NCI-H2107 treated with DMSO at 0.1 percent for 48 hours (cell line): ENCODE results near the gene FRMD4B.

Experiments used
- DNase-seq: peaks from one replicate; lab custom pipeline; 2025; ENCODE audit not compliant: unreplicated experiment; lab: John Stamatoyannopoulos, UW

Gene FRMD4B

GRCh38 chr3:69385723-69386555 is at the start of gene FRMD4B:
Gene FRMD4B, minus strand, starts transcription at chr3:69386088. Its CDS starts 99 bp downstream, at chr3:69385989.
- DNase-seq: no peak

GRCh38 chr3:69433969-69434325 is 48.1 kb upstream of the FRMD4B start:
- no peak for DNase-seq

- no peak for DNase-seq
Measured at GRCh38 chr3:69433121-69433968, 47.5 kb upstream of the FRMD4B start.

- no peak for DNase-seq
Measured at GRCh38 chr3:69428657-69429255, 42.9 kb upstream of the FRMD4B start.

- no peak for DNase-seq
Measured at GRCh38 chr3:69426967-69427304, 41.0 kb upstream of the FRMD4B start.

- no peak for DNase-seq
Measured at GRCh38 chr3:69426291-69426966, 40.5 kb upstream of the FRMD4B start.

- no peak for DNase-seq
Measured at GRCh38 chr3:69425249-69425648, 39.4 kb upstream of the FRMD4B start.

GRCh38 chr3:69423463-69424155 is 37.7 kb upstream of the FRMD4B start:
- DNase-seq: no peak

- DNase-seq: no peak
Measured at GRCh38 chr3:69422751-69423150, 36.9 kb upstream of the FRMD4B start.

GRCh38 chr3:69420781-69421520 is 35.1 kb upstream of the FRMD4B start:
- no peak for DNase-seq

GRCh38 chr3:69419276-69419675 is 33.4 kb upstream of the FRMD4B start:
- no peak for DNase-seq

- no peak for DNase-seq
Measured at GRCh38 chr3:69417541-69418078, 31.7 kb upstream of the FRMD4B start.

- no peak for DNase-seq
Measured at GRCh38 chr3:69413551-69414207, 27.8 kb upstream of the FRMD4B start.

GRCh38 chr3:69411346-69411745 is 25.5 kb upstream of the FRMD4B start:
- no peak for DNase-seq

- peak; percentile 37 for DNase-seq
Measured at GRCh38 chr3:69410301-69410700, 24.4 kb upstream of the FRMD4B start.

GRCh38 chr3:69409831-69410230 is 23.9 kb upstream of the FRMD4B start:
- peak; percentile 8 for DNase-seq

- no peak for DNase-seq
Measured at GRCh38 chr3:69409011-69409410, 23.1 kb upstream of the FRMD4B start.

- DNase-seq: no peak
Measured at GRCh38 chr3:69408542-69408941, 22.7 kb upstream of the FRMD4B start.

- DNase-seq: no peak
Measured at GRCh38 chr3:69407908-69408307, 22.0 kb upstream of the FRMD4B start.
